ENCODE results near the gene RPIA.

- TF ChIP-seq CTCF (conservative IDR thresholded peaks at IDR 0.05 in 1 of 2, IDR thresholded peaks at IDR 0.05 in 1 of 2; ENCODE audit: low read depth in 1 of 2, low read length in 2 of 2) (no peak), EZH2 (IDR thresholded peaks at IDR 0.05; ENCODE audit: low read length, missing control alignments) (no peak)
These were observed 63.3 kb downstream of the RPIA start for GRCh38 chr2:88754585-88755320.
